GM21723 (cell line): ENCODE data around the gene EEF1G.
"Not testable (repeated sequence)": the region's sequence is repeated elsewhere in the genome, so short reads cannot be mapped to it uniquely, and the experiment has no call there.

ENCODE experiments used
- ATAC-seq: cut with Tn5 transposase; IDR thresholded peaks from one replicate; pipeline ENCODE4 v1.9.1; 2021; ENCODE audit warnings: mild to moderate bottlenecking, moderate library complexity; ENCODE audit not compliant: unreplicated experiment

Gene EEF1G

GRCh38 chr11:62604460-62605120 is 30.9 kb upstream of the EEF1G start:
- no peak for ATAC-seq

- ATAC-seq: no peak
Measured at GRCh38 chr11:62603776-62604299, 30.1 kb upstream of the EEF1G start.

GRCh38 chr11:62603072-62603408 is 29.3 kb upstream of the EEF1G start:
- no peak for ATAC-seq

- ATAC-seq: no peak
Measured at GRCh38 chr11:62602141-62603071, 28.7 kb upstream of the EEF1G start.

- peak; percentile 71 for ATAC-seq
Measured at GRCh38 chr11:62601372-62602140, 27.9 kb upstream of the EEF1G start, which contains the start of gene MTA2. MTA2 (minus strand) TSS chr11:62601865; CDS start chr11:62601450, 415 bp downstream.

- peak; percentile 15 for ATAC-seq
Measured at GRCh38 chr11:62601122-62601371, 27.4 kb upstream of the EEF1G start.

- peak; percentile 2 for ATAC-seq
Measured at GRCh38 chr11:62600367-62601121, 26.9 kb upstream of the EEF1G start.

- no peak for ATAC-seq
Measured at GRCh38 chr11:62599901-62600300, 26.2 kb upstream of the EEF1G start.

GRCh38 chr11:62599069-62599696 is 25.5 kb upstream of the EEF1G start:
- peak; percentile 61 for ATAC-seq

- no peak for ATAC-seq
Measured at GRCh38 chr11:62595124-62595523, 21.4 kb upstream of the EEF1G start.

GRCh38 chr11:62593434-62594044 is 19.8 kb upstream of the EEF1G start:
- no peak for ATAC-seq

GRCh38 chr11:62592989-62593421 is 19.3 kb upstream of the EEF1G start:
- no peak for ATAC-seq

GRCh38 chr11:62592146-62592815 is 18.6 kb upstream of the EEF1G start:
- ATAC-seq: peak; percentile 12

GRCh38 chr11:62591448-62592145 is 17.9 kb upstream of the EEF1G start, which contains the start of gene TUT1:
TUT1 (minus strand) TSS chr11:62591523; CDS start chr11:62591485, 38 bp downstream.
- ATAC-seq: peak; percentile 88

GRCh38 chr11:62588966-62589637 is 15.4 kb upstream of the EEF1G start:
- ATAC-seq: no peak

- ATAC-seq: not testable (repeated sequence)
Measured at GRCh38 chr11:62585356-62585755, 11.7 kb upstream of the EEF1G start.

GRCh38 chr11:62581735-62582134 is 8.0 kb upstream of the EEF1G start:
- ATAC-seq: not testable (repeated sequence)
